ENCODE results near the gene JARID2. TPM values are rescaled to one million over a fixed set of nuclear protein-coding genes. Genes with fewer than 3 reads are reported as not detected.

The JARID2 gene
- total RNA-seq, 2 experiments from 2014 or later = 33.0 to 33.2 TPM

DNA sequence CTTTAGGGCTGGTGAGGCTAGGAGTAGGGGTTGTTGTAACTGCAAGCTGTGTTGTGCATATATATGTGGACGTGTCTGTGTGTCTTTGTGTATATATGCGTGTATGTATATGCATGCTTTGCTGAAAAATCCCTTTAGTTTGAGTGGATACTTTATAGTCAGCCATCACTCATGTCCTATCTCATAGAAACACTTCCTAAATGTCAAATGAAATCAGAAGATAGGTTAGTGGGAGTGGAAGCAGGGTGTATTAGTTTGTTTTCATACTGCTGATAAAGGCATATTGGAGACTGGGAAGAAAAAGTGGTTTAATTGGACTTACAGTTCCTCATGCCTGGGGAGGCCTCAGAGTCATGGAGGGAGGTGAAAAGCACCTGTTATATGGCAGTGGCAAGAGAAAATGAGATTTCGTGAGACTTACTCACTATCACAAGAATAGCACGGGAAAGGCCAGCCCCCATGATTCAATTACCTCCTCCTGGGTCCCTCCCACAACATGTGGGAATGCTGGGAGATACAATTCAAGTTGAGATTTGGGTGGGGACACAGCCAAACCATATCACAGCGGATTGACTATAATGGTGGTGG lies 131.1 kb downstream of the JARID2 start:
- Mint-ChIP-seq H3K27me3 (ENCODE audit: low read depth) (no peaks in the 10 kb centered on the region), H3K27ac (no peak overlapping the region), H3K36me3 (ENCODE audit: low read depth) (peaks cover 25% of the 10 kb centered on the region), H3K9me3 (ENCODE audit: insufficient read depth) (no peaks in the 10 kb centered on the region), H3K4me3 (no peak overlapping the region), H3K4me1 (ENCODE audit: low read depth) (peaks cover 32% of the 10 kb centered on the region)
- DNase-seq (no peak), ATAC-seq (no peak)
- ChIA-PET CTCF (no interaction called here), POLR2A (no interaction called here)

DNA sequence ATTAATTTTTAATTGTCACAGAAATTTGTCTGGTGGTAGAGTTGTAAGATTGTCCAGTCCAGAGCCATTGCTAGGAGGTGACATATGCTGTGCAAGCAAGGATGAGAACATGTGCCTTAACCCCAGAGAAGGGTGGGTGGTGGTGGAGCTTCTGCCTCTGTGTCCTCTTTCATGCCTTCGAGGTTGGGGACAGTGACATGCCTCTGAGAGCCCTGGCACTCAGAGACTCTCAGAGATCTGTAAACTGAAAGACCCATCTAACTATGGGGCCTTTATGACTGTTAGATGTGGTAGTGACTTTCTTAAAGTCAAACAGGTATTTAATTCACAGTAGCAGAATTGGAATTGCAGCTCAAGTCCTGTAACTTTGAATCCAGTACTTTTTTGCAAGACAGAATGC lies 132.4 kb downstream of the JARID2 start:
- peaks cover 39% of the 10 kb centered on the region for H3K4me1 Mint-ChIP-seq (ENCODE audit: low read depth)
- no peak overlapping the region for H3K27ac Mint-ChIP-seq
- no peaks in the 10 kb centered on the region for H3K27me3 Mint-ChIP-seq (ENCODE audit: low read depth)
- DNase-seq (no peak), ATAC-seq (no peak)
- CTCF ChIA-PET = interaction anchor here (0.6 to 1.0 kb wide), 4 partner anchors 10 to 63 kb away, joined by 3 to 4 read pairs (median 3); no protein-coding TSS in a partner anchor
- no peak overlapping the region for H3K4me3 Mint-ChIP-seq
- H3K36me3 Mint-ChIP-seq (ENCODE audit: low read depth) = peaks cover 28% of the 10 kb centered on the region
- POLR2A ChIA-PET = no interaction called here
- H3K9me3 Mint-ChIP-seq (ENCODE audit: insufficient read depth) = no peaks in the 10 kb centered on the region

DNA sequence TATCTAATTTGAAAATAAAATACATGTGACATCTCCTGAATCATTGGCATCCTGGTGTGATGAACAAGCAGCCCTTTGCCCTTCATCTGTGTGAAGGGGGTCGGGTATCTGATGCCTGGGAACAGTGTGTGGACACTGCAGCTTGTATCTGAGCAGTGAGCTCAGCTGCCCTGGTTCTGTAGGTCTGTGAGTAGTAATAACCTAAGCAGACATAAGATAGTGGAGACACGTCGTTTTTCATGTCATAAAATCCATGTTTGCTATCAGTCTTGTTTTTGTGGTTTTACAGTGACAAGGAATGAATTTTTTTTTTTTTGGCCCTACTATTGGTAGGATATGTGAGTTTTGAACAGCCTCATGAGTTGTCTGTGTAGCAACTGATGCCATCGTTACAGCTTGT lies 133.0 kb downstream of the JARID2 start:
- Mint-ChIP-seq H3K4me3 (no peak overlapping the region), H3K27ac (no peak overlapping the region), H3K36me3 (ENCODE audit: low read depth) (peaks cover 28% of the 10 kb centered on the region), H3K27me3 (ENCODE audit: low read depth) (no peaks in the 10 kb centered on the region), H3K4me1 (ENCODE audit: low read depth) (peaks cover 42% of the 10 kb centered on the region), H3K9me3 (ENCODE audit: insufficient read depth) (no peaks in the 10 kb centered on the region)
- no peak for ATAC-seq
- CTCF ChIA-PET = interaction anchor here (0.6 to 1.6 kb wide), 4 partner anchors 9 to 62 kb away, joined by 3 to 4 read pairs (median 4); no protein-coding TSS in a partner anchor
- DNase-seq = no peak
- POLR2A ChIA-PET = no interaction called here

DNA sequence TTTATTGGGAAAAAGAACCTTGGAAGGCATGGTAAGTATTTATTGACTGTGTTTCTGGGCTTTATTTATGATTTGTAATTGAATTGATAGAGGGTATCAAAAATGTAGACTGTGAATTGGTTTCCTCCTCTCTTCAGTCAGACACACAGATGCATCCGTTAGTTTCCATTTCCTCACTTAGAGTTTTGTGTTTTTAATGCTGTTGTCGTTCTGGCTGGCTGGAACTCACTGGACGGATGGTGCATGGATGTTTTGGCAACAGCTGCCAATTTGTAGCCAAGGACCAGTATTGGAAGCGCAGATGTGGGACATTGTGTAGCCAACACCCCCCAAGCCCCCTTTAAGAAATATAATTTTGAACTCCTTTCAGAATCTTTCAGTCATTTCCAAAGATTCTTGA lies 134.5 kb downstream of the JARID2 start:
- H3K9me3 Mint-ChIP-seq (ENCODE audit: insufficient read depth) = no peaks in the 10 kb centered on the region
- peaks cover 50% of the 10 kb centered on the region for H3K4me1 Mint-ChIP-seq (ENCODE audit: low read depth)
- CTCF ChIA-PET = interaction anchor here (1.0 to 1.6 kb wide), 3 partner anchors 9 to 59 kb away, joined by 3 to 4 read pairs (median 3); no protein-coding TSS in a partner anchor
- H3K36me3 Mint-ChIP-seq (ENCODE audit: low read depth) = peaks cover 28% of the 10 kb centered on the region
- no peaks in the 10 kb centered on the region for H3K27me3 Mint-ChIP-seq (ENCODE audit: low read depth)
- ATAC-seq (no peak), DNase-seq (no peak)
- POLR2A ChIA-PET = no interaction called here
- no peak overlapping the region for H3K27ac Mint-ChIP-seq
- H3K4me3 Mint-ChIP-seq = no peak overlapping the region

DNA sequence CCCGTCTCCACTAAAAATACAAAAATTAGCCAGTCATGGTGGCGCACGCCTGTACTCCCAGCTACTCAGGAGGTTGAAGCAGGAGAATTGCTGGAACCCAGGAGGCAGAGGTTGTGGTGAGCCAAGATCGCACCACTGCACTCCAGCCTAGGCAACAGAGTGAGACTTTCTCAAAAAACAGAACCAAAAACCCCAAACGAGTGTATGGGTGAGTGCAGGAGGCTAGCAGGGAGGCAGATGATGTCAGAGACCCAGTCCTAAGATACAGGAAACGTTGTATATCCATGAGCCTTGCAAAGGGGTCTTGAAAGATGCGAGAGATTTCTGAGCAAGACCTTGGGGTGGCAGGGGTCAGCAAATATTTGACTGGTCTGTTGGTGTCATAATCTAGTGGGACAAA lies 136.2 kb downstream of the JARID2 start:
- ATAC-seq = no peak
- H3K4me1 Mint-ChIP-seq (ENCODE audit: low read depth) = peaks cover 61% of the 10 kb centered on the region

DNA sequence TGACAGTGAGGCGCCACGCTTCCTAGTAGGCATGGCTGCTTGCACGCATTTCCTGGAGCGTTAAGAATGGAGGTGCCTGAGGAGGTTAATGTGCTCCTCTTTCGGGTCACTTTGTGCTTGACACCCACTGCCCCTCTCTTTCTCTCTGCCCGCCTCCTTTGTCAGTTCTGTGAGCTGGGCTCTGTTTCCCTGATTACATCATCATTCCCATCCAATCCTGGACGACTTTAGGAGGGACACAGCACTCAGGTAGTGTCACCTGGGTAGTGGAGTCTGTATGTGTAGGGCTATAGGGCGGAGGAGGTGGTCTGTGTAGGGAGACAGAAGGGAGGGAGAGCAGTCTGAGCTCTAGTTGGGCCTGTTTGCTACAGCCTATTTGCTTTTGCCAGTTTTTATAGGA lies 136.8 kb downstream of the JARID2 start:
- peaks cover 65% of the 10 kb centered on the region for H3K4me1 Mint-ChIP-seq (ENCODE audit: low read depth)
- no peaks in the 10 kb centered on the region for H3K9me3 Mint-ChIP-seq (ENCODE audit: insufficient read depth)
- CTCF ChIA-PET = interaction anchor here (0.9 kb wide), 1 partner anchor 232 kb away, joined by 3 read pairs; no protein-coding TSS in a partner anchor
- ATAC-seq = no peak
- no peaks in the 10 kb centered on the region for H3K27me3 Mint-ChIP-seq (ENCODE audit: low read depth)
- POLR2A ChIA-PET = no interaction called here
- no peak overlapping the region for H3K4me3 Mint-ChIP-seq
- no peak for DNase-seq
- H3K36me3 Mint-ChIP-seq (ENCODE audit: low read depth) = peaks cover 22% of the 10 kb centered on the region
- no peak overlapping the region for H3K27ac Mint-ChIP-seq

More for the DNA sequence above, 136.2 kb downstream of the JARID2 start:
- POLR2A ChIA-PET = no interaction called here
- Mint-ChIP-seq H3K27ac (peak overlapping the region; percentile 56), H3K27me3 (ENCODE audit: low read depth) (no peaks in the 10 kb centered on the region), H3K36me3 (ENCODE audit: low read depth) (peaks cover 24% of the 10 kb centered on the region), H3K9me3 (ENCODE audit: insufficient read depth) (no peaks in the 10 kb centered on the region), H3K4me3 (no peak overlapping the region)
- CTCF ChIA-PET = interaction anchor here (1.3 kb wide), 1 partner anchor 8 kb away, joined by 5 read pairs; no protein-coding TSS in a partner anchor
- no peak for DNase-seq

DNA sequence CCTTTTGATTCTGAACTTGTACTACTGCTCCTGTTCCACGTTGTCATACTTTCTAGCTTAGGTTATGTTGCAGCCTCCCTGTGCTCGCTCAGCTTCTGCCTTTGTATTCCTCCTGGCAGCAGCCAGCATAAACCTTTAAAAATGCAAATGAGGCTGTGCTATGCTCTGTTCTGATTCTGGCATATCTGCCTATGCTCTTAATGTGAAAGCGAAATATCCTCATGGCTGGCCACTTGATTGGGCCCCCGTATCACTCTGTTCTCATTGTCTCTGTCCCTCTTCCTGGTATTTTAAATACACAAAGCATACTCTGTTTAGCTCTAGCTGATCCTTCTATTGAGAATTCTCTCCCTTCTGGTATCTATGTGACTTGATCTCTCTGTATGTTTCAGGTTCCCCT lies 139.0 kb downstream of the JARID2 start:
- Mint-ChIP-seq H3K4me3 (no peak overlapping the region), H3K4me1 (ENCODE audit: low read depth) (peaks cover 71% of the 10 kb centered on the region), H3K9me3 (ENCODE audit: insufficient read depth) (no peaks in the 10 kb centered on the region), H3K36me3 (ENCODE audit: low read depth) (peaks cover 11% of the 10 kb centered on the region), H3K27me3 (ENCODE audit: low read depth) (no peaks in the 10 kb centered on the region), H3K27ac (peak overlapping the region; percentile 51)
- no peak for ATAC-seq
- DNase-seq = no peak
- ChIA-PET POLR2A (interaction anchor here (0.6 kb wide), 1 partner anchor 44 kb away, joined by 3 read pairs; no protein-coding TSS in a partner anchor), CTCF (no interaction called here)

DNA sequence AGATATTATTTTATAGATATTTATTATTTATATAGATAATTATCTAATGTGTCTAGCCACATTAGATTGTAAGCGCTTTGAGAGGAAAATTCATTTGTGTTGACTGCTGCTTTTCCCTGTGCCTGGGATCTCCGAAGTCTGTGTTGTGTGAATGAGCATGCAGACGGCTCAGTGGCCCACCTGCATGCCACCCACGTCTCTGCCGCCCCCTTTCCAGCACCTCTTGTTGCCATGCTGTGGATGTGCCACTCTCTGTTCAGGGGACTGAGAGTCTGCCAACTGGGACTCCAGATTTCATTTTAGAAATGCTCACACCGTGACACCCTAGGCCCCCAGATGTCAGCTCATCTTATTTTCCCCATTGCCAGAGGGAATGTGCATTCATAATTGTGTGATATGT lies 139.7 kb downstream of the JARID2 start:
- POLR2A ChIA-PET = no interaction called here
- ATAC-seq = no peak

DNA sequence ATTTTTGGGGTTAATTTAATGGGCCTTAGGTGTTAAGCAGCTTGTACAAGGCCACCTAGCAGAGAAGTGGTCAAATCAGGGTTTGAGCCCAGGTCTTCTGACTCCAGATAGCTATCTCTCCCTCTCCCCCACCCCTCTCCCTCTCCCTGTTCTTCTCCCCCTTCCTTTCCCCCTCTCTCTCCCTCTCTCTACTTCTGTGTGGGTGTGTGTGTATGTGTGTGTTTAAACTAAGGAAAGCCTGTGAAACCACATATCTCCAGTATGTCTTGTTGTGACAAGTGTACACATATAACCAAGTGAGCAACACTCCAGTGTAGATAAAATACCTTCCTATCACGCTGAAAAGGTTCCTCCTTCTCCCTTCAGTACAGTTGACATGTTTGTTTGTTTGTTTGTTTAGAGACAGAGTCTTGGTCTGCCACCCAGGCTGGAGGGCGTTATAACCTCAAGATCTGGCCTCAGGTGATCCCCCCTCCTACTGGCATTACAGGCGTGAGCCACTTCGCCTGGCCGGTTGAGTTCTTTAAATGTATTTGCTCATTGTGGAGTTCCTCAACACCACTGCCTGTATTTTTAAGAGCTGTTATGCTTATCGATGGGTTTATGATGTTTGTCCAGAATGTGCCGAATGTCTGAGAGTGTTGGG lies 140.4 kb downstream of the JARID2 start:
- ATAC-seq (no peak), DNase-seq (no peak)
- Mint-ChIP-seq H3K36me3 (ENCODE audit: low read depth) (peaks cover 14% of the 10 kb centered on the region), H3K9me3 (ENCODE audit: insufficient read depth) (no peaks in the 10 kb centered on the region), H3K27me3 (ENCODE audit: low read depth) (no peaks in the 10 kb centered on the region), H3K27ac (peak overlapping the region; percentile 58), H3K4me3 (no peak overlapping the region), H3K4me1 (ENCODE audit: low read depth) (peaks cover 79% of the 10 kb centered on the region)
- POLR2A ChIA-PET = no interaction called here
- CTCF ChIA-PET = no interaction called here

More for the DNA sequence above, 139.7 kb downstream of the JARID2 start:
- H3K4me1 Mint-ChIP-seq (ENCODE audit: low read depth) = peaks cover 73% of the 10 kb centered on the region
- no peaks in the 10 kb centered on the region for H3K9me3 Mint-ChIP-seq (ENCODE audit: insufficient read depth)
- CTCF ChIA-PET = no interaction called here
- H3K27me3 Mint-ChIP-seq (ENCODE audit: low read depth) = no peaks in the 10 kb centered on the region
- no peak overlapping the region for H3K4me3 Mint-ChIP-seq
- DNase-seq = no peak
- H3K36me3 Mint-ChIP-seq (ENCODE audit: low read depth) = peaks cover 13% of the 10 kb centered on the region
- peak overlapping the region; percentile 21 for H3K27ac Mint-ChIP-seq

DNA sequence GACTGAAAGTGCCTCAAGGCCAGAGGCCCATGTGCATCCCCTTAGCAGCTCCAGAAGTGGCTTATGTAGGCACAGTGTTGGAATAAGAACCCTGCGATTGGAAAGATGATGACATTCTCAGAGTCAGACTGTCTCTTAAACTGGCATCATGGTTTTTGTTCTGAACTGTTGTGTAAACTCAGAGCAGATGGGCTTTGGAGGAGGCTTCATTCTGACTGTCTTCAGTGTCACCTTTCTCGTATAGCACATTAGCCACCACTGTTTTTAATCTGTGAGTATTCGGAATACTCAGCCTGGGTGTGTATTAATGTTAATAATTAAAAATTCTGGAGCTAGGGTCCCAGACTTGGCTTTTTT lies 140.9 kb downstream of the JARID2 start:
- Mint-ChIP-seq H3K27ac (peak overlapping the region; percentile 58), H3K4me3 (no peak overlapping the region), H3K9me3 (ENCODE audit: insufficient read depth) (no peaks in the 10 kb centered on the region), H3K4me1 (ENCODE audit: low read depth) (peaks cover 79% of the 10 kb centered on the region), H3K27me3 (ENCODE audit: low read depth) (no peaks in the 10 kb centered on the region), H3K36me3 (ENCODE audit: low read depth) (peaks cover 11% of the 10 kb centered on the region)
- POLR2A ChIA-PET = no interaction called here
- no peak for ATAC-seq
- CTCF ChIA-PET = interaction anchor here (2.1 kb wide), 1 partner anchor 37 kb away, joined by 6 read pairs; no protein-coding TSS in a partner anchor
- no peak for DNase-seq

DNA sequence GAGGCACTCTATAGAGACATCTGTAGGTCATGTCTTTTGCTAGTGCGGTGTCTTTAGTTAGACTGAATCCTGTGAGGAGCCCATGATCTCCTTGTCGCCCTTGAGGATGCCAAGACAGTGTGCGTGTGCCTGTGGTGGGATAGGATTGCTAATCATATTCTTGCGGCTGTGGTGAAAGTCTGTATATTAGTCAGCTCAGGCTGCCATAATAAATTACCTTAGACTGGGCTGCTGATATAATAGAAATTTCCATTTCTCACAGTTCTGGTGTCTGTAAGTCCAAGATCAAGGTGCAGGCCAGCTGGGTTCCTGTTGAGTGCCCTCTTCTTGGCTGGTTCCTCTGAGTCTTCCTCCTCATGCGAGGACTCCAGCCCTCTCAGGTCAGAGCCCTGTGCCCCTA lies 141.2 kb downstream of the JARID2 start:
- H3K36me3 Mint-ChIP-seq (ENCODE audit: low read depth) = peaks cover 10% of the 10 kb centered on the region
- DNase-seq (no peak), ATAC-seq (no peak)
- POLR2A ChIA-PET = no interaction called here
- no peaks in the 10 kb centered on the region for H3K27me3 Mint-ChIP-seq (ENCODE audit: low read depth)
- peak overlapping the region; percentile 14 for H3K27ac Mint-ChIP-seq
- H3K4me1 Mint-ChIP-seq (ENCODE audit: low read depth) = peaks cover 79% of the 10 kb centered on the region
- H3K9me3 Mint-ChIP-seq (ENCODE audit: insufficient read depth) = no peaks in the 10 kb centered on the region
- no peak overlapping the region for H3K4me3 Mint-ChIP-seq
- CTCF ChIA-PET = interaction anchor here (2.1 kb wide), 1 partner anchor 38 kb away, joined by 6 read pairs; no protein-coding TSS in a partner anchor

DNA sequence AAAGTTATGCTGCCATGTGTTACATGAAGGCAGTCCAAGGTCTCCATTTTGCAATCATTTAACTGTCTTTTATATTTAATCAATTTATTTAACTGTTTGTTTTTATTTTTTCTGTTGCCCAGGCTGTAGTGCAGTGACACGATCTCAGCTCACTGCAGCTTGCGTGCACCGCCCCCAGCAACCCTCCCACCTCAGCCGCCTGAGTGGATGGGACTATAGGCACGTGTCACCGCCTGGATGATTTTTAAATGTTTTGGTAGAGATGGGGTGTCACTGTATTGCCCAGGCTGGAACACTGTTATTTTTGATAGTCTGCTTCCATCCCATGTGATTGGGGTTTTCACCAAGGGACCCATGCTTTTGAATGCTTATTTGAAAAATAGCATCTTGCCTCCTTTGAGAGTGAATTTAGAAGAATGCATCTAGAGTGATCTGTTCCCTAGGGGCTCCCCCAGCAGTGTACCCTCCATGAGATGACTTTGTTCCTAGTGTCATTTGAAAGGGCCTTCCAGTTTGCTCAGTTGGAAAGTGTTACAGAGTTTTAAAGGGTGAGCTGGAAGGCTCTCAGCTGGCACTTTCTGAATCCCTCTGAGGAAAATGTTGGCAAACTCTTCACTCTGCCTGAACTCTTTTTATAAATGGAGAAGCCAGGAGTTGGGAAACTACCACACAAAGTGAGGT lies 143.4 kb downstream of the JARID2 start:
- POLR2A ChIA-PET = interaction anchor here (1.3 to 1.4 kb wide), 2 partner anchors 123 to 140 kb away, joined by 3 to 6 read pairs; no protein-coding TSS in a partner anchor
- H3K27ac Mint-ChIP-seq = peak overlapping the region; percentile 73
- ATAC-seq (peak; percentile 41), DNase-seq (no peak)
- CTCF ChIA-PET = interaction anchor here (0.9 to 2.7 kb wide), 16 partner anchors 8 to 1481 kb away, joined by 3 to 15 read pairs (median 5); partner anchors contain the start of gene JARID2
- H3K36me3 Mint-ChIP-seq (ENCODE audit: low read depth) = peaks cover 19% of the 10 kb centered on the region
- peaks cover 87% of the 10 kb centered on the region for H3K4me1 Mint-ChIP-seq (ENCODE audit: low read depth)
- no peaks in the 10 kb centered on the region for H3K9me3 Mint-ChIP-seq (ENCODE audit: insufficient read depth)
- H3K4me3 Mint-ChIP-seq = no peak overlapping the region
- H3K27me3 Mint-ChIP-seq (ENCODE audit: low read depth) = no peaks in the 10 kb centered on the region
